Posterior cingulate gyrus (tissue), 11 donors: ENCODE data around the gene AHCYL1.
"Not testable (repeated sequence)": the region's sequence is repeated elsewhere in the genome, so short reads cannot be mapped to it uniquely, and the experiment has no call there.

Experiments
- DNase-seq, 10 donors: peaks; one replicate each; pipeline versions ENCODE4 v3.0.0 to v3.0.0-alpha.2; 2020 to 2021; ENCODE audit warnings: mixed read lengths in 3 of 10
- intact Hi-C: fragments of 100-400 bp; cut with DNase I; formaldehyde crosslinking; loops from one replicate; pipeline ENCODE4 v1.15.1; 2023

The AHCYL1 gene

DNA sequence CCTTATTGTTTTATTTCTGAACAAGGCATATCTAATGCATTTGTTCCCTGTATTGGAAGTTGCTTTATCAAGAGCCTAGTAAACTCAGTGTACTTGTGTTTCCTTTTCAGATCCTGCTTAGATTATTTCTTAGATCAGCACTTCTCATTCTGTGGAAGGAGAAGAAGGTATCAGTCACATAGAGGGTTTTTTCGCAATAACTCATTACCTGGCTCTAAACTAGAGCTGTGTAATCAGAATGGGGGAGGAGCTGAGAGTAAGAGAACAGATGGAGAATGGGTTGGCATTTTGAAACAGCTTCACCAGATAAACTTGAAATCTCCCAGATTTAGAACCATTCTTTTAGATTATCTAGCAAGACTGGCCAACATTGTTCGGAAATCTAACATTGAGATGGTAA lies 11.0 kb downstream of the AHCYL1 start:
- intact Hi-C loops: no loop called here
- no peak for DNase-seq

DNA sequence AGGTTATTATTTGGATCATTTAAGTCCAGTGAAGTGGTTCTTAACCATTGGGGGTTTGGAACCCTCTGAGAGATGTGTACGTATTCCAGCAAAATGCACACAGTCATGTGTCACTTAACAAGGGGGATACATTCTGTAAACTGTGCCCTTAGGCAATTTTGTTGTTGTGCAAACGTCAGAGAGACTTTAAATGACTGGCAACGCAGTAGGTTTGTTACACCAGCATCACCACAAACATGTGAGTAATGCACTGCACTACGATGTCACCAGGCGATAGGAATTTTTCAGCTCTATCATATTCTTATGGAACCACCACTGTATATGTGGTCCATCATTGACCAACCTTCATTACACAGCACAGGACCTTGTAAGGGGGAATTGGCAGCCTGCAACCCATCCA lies 11.9 kb downstream of the AHCYL1 start:
- no peak for DNase-seq
- intact Hi-C loops: no loop called here

DNA sequence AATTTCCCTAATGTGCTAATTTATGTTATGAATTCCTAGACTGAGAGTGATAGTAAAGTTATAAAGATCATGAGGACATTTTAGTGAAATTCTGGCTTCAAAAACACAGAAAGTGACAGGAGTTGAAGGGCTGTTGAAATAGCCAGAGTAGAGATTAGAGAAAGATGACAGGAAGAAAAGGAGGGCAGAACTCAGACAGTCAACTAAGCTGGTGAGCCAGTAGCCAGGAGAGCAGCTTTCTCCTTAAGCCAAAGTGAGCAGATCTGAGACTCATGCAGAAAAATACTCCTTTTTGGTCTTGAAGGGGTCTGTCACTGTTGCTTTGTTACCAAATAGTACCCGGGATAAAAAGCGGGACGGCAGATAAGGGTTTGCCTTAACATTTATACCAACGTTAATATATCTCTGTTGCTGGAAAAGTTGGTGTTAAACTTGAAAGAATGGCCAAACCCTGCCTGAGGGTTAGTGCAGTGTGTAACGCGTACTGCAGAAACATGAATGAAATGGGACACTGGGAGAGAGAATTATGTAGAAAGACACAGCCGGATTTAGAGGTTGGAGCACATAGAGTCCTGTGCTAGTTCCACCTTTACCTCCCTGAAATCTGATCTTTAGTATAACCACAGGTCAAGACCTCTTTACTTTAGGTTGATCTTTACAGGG lies 12.8 kb downstream of the AHCYL1 start:
- no peak for DNase-seq
- intact Hi-C loops: no loop called here

DNA sequence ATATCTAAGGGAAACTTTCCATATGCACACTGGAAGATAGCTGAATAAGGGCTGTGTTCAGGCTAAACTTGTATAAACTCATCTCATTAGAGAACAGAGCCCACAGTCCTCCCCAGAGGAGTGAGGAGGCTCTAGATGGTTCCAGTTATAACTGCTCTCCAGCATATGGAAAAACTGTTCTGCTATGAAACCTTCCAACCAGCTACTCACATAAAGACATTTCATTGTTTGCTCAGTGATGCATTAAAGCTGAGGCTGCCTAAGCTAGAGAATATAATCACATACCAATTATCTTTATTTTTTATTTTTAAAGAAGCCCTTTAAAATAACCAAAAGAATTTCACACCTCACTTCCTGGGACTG lies 13.3 kb downstream of the AHCYL1 start:
- DNase-seq: no peak
- intact Hi-C loops: no loop called here

DNA sequence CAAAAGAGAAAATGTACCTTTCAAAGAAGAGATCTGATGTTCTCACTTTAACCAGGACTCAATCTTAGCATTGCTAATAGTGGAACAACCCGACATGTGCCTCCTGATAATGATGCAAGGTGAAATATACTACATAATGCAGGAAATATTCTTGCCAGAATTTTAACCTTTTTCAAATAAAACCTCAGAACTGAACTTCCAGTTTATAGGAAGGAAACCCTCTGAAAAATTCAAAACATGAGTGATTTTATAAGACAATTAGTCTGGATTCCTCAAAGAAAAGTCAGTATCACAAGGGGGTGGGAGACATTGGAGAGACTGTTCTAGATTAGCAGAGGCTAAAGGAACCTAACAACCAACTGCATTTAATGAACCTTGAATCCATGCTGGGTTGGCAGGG lies 18.1 kb downstream of the AHCYL1 start:
- DNase-seq: no peak
- intact Hi-C loops: no loop called here

DNA sequence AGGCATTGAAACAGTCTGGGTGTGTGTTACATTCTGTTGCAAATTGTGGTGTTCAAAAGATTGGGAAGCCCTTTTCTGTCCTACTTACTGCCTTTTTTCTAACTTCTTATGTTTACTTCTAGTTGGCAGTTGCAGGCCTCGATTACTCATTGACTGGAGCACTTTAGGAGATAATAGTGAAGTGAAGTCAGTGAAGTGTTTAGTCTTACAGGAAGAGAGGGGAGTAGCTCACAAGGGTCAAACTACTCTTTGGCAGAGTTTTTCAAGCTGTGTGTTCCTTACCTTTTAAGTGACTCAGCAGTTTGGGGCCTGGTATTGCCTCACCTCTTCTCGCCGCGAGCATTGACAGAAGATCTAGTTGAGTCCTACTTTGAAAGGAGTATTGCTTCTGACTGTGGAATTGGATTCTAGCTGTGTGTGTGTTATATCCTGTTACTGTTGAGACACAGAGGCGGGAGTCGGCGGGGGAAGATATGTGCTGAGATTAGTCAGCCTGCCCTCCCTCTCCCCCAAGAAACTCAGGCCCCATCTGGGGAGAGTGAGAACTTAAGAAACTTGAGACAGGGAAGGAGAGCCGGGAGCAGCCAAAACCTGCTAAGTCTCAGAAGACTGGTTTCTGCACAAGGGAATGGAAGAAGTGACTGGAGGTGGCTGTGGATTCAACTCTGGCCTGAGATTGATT lies 19.3 kb downstream of the AHCYL1 start:
- DNase-seq: peak in 5 of 10 donors; percentile 34 to 90 (median 86)
- intact Hi-C loops: no loop called here

DNA sequence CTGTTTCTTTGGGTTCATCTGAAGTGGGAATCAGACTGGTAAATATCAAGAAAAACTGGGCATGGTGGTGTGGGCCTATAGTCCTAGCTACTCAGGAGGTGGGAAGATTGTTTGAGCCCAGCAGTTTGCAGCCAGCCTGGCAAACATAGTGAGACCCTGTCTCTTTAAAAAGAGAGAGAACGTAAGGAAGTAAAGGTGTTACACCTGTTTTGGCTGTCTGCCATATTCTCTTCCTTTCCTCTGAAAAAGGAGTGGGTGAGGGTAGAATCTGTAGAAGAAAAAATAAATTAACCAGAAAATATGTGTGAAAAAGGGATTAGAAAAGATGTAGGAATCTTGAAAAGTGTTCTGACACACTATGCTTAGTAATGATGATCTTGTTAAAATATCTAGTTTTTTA lies 20.0 kb downstream of the AHCYL1 start:
- intact Hi-C loops: no loop called here

DNA sequence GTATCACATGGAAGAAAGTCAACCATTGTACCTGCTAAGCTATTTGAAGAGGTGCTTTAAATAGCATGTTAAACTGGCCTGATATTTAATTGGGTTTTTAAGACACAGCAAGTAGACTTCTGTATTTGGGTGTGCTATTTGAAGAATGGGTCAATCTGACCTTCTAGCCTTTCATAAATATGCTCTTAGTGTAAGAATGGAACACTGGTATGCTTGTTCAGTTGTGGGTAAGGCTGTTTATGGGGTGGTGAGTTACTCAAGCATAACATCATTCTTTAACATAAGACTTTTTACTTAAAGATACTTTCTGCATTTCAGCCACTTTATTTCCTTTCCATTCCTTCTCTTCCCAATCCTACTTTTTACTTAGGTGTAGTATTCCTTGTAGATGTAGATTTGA lies 21.4 kb downstream of the AHCYL1 start:
- DNase-seq: no peak
- intact Hi-C loops: no loop called here

More for the DNA sequence above, 20.0 kb downstream of the AHCYL1 start:
- DNase-seq: no peak

DNA sequence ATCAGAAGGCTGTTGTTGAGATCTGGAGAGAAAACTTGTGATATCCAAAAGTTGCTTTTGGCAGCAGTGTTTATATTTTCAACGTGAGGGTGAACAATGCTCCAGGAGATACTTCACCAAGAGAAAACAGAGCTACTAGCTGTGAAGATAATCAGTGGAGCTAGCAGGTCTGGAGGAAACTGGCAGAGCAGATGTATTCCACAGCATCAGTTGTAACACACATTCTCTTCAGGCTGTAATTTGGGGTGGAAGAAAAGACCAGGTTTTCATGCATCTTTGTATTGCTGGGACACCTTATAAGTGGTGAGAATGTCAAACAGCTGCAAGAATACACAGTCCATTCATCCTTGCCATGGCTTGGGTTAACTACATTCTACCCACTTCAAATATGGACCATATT lies 22.0 kb downstream of the AHCYL1 start:
- intact Hi-C loops: no loop called here
- DNase-seq: no peak

DNA sequence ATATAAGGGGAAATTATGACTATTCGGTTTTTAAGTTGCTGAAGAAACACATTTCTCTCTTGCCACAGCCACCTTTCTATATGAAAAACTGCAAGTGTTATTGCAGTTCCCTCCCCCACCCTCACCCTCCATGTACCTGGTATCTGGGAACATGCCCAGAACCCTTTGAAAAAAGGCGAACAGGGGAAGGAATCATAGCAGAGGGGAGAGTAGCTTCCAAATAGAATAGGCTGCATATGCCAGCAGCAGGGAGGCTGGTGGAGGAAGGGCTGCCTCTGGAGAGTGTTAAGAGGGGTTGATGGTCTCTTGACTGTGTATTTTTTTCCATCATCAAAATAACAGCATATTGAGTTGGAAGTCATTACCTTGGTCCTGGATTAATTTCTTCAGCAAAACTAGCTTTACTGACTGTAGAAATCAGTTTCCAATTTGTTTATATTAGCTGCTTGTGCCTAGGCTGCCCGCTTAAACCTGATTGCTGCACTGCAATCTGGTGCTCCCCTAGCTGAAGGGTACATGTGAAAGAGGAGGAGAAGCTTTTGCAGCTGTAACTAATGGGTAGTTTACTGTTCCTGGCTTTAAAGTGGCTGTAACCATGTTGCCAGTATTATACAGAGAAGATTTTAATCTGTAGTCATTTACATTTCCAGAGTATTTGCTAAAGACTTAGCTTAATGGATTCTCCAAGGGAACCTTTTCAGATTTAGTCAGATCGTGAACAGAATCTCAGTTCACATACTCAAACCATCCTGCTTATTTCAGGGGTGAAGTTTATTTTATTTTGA lies 22.7 kb downstream of the AHCYL1 start:
- no peak for DNase-seq

DNA sequence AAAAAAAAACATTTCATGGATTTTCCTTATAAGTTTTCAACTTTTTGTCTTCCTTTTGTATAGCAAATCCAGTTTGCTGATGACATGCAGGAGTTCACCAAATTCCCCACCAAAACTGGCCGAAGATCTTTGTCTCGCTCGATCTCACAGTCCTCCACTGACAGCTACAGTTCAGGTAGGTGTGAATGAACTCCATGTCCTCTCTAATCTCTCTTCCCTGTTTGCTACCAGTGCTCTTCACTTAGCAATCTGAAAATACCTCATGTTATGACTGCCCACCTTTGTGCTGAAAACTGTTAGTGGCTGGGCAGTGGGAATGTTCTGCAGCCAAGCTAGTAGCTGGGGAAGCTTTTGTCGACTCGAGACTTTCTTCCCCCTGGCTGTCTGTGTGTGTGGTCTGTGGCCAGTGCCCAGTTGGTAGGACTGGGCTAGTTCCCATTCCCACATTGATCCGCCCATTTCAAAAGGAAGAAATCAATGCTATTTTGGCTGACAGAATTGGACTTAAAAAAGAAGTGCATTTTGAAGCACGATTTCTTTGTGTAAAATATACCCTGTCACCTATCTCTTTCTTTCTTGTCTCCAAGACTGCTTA lies 24.5 kb downstream of the AHCYL1 start:
- intact Hi-C loops: no loop called here
- DNase-seq: no peak

More for the DNA sequence above, 22.7 kb downstream of the AHCYL1 start:
- intact Hi-C loops: no loop called here

DNA sequence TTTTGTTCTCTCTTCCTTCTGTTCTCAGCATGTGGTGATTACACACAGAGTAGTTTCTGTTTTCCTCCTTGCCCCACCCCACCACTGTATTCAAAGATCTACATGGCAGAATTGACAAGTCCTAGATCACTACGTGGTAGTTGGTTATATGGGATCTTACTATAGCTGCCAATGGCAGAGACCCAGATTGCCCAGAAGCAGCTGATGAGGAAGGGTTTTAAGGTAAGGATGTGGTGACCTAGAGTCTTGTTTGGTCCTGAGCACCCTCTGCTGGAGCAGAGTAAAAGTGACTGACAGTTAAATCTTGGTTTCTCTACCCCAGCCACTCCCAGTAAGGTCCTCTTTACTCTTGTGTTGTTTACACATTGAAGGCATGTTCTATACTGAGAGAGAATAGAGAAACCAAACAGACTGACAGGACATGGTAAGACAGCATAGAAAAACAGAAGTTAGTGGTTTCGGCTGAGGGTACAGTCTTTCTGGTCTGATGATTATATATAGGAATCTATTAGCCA lies 27.0 kb downstream of the AHCYL1 start:
- intact Hi-C loops: no loop called here
- DNase-seq: no peak

DNA sequence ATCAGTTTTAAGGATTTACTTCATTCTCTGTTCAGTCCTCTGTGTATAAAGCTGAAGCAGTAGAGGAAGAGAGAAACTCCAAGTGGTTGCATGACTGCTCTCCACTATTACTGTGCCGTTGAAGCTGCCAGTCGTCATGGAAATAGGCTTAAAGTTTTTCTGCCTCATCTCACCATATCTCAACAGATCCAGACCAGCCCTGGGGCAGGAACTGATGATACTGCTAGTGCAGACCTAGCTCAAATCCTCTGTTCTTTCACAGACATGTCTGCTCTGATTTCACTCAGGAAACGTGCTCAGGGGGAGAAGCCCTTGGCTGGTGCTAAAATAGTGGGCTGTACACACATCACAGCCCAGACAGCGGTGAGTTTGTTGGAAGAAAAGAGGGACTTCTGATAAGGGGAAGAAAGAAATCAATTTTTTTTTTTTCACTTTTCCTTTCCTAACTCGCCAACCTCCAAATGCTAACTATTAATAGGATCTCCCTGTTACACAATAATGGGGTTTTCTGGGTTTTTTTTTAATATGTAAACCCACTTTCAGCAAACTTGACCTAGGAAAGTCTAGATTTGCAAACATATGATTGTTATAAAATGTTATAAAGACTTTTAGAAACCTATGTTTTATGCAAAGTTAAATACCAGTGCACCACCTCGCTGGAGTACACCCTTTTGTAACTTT lies 27.7 kb downstream of the AHCYL1 start:
- intact Hi-C loops: no loop called here
- no peak for DNase-seq

DNA sequence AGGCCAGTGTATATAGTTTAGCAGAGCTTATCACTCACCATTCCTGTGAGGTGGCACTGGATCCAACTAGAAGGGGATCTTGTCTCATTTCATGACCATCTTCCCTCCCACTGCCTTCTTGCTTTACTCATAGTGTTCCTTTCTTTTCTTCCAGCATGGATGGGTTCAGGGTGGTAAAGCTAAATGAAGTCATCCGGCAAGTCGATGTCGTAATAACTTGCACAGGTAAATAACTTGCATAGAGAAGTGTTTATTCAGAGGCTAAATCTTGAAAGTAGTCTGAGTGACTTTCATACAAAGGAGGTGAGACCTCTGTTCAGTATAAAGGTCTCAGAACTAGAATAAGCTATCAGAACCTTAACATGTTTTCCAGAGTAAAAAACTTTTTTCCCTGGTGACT lies 33.2 kb downstream of the AHCYL1 start:
- intact Hi-C loops: no loop called here

DNA sequence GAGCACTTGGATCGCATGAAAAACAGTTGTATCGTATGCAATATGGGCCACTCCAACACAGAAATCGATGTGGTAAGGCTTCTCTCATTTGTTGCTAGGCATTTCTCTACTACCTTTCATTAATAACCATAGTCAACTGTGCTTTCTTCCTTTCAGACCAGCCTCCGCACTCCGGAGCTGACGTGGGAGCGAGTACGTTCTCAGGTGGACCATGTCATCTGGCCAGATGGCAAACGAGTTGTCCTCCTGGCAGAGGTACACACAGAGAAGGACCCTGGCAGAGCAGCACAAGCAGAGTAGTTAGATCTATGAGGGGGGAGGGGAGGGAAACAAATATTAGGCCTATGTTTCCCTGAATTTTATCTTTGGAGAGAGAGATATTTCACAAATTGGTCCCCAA lies 33.8 kb downstream of the AHCYL1 start:
- no peak for DNase-seq
- intact Hi-C loops: no loop called here

More for the DNA sequence above, 33.2 kb downstream of the AHCYL1 start:
- DNase-seq: no peak

DNA sequence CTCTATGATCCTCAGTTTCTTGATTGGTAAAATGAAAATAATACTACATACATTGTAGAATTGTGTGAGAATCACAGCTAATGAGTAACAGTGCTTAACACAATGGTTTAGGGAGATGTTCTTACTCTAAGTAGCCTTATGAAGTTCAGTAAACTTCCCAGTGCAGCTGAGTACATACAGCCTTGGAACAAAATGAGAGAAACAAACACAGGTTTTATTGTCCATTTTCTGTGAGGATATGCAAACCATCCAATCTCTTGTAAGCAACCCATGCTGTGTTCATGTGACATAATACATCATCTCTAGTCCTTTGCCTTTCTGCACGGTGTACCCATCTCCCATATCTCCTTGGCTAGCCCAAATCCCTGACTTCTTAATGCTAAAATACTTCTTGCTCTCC lies 35.2 kb downstream of the AHCYL1 start:
- DNase-seq: no peak
- intact Hi-C loops: no loop called here

DNA sequence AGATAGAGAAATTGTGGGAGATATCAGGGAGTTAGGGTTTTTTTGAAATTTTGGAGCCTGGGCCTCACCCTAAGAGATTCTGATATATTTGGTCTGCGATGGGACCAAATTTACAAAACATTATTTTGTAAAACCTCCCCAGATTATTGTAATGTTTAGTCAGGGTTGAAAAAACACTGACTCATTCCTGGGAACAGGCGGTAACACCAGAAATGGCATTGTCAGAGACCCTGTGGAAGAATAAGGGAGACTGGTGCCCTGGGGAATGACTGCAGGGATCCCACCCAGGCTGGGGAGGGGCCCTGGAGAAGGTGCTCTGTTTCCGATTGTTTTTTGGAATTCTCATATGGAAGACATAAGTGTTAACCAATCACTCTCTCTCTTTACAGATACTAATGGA lies 36.7 kb downstream of the AHCYL1 start:
- intact Hi-C loops: no loop called here

DNA sequence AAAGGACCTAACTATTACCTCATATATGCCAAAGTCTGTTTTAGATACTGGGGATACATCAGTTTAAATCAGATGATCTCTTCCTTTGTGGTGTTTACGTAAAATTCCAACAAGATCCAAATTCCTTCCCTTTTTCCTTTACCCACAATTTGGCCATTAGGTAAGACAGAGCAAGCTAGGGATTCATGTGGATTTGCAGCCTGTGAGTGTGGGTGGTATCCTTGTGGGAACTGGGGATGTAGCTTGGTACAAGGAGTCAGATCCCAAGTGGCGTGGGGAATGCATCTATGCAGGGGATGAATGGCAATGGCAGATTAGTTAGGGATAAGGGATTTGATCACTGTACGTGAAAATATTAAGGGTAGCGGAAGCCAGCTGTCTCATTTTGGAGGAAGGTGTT lies 40.0 kb downstream of the AHCYL1 start:
- no peak for DNase-seq
- intact Hi-C loops: no loop called here

More for the DNA sequence above, 36.7 kb downstream of the AHCYL1 start:
- no peak for DNase-seq

DNA sequence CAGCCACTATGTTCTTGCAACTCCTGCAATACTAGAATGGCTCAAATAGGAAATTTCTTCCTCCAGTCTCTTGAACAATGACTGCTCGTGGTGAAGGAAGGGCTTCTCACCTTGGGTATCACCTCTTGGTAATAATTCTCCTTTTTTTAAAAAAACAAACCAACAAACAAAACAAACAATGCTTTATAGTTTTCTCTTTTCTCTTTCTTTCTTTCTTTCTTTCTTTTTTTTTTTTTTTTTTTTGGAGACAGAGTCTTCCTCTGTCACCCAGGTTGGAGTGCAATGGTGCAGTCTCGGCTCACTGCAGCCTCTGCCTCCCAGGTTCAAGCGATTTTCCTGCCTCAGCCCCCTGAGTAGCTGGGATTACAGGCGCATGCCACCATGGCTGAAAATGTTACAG lies 46.1 kb downstream of the AHCYL1 start:
- DNase-seq, intact Hi-C loops: not testable (repeated sequence)

DNA sequence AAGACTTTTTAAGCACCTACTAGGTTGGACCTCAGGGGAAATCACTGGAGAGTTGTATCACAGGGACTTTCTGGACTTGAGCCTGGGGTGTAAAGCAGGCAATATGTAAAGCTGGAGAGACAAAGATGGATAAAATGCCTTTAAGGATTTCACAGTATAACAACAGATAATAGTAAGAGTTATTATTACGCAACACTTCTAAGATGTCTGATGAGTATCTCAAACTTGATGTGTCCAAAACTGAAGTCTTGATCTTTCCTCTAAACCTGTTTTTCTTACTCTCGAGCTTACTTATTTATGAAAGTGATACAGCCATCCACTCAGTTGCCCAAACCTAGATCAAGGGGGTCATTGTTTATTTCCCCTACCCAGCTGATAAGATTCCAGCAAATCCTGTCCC lies 47.8 kb downstream of the AHCYL1 start:
- intact Hi-C loops: no loop called here
- DNase-seq: no peak

DNA sequence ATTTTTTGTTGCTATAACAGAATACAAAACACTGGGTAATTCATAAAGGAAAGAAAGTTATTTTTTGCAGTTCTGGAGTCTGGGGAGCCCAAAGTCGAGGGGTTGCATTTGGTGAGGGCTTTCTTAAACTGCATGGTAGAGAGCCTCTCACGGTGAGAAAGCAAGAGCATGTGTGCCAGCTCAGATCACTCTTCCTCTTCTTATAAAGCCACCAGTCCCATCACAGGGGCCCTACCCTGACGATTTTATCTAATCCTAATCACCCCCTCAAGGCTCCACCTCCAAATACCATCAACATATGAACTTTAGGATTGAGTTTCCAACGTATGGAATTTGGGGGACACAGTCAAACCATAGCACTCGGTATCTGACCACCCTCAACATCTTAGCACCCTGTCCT lies 48.9 kb downstream of the AHCYL1 start:
- intact Hi-C loops: no loop called here
- no peak for DNase-seq
